HepG2 (cell line): ENCODE data around the gene RHOG. TPM values are rescaled to one million over a fixed set of nuclear protein-coding genes. Genes with fewer than 3 reads are reported as not detected.
A peak's percentile ranks its signal among the peaks of the same experiment; 100 is the strongest.

Experiments
- BHLHE40 ChIP-seq: IDR thresholded peaks from 2 replicates; pipeline ENCODE4 v1.6.1; 2011; ENCODE audit warnings: low read length, improper control_type of control experiment
- FOXP4 ChIP-seq: sonication (generic); formaldehyde crosslinking; IDR thresholded peaks from 2 replicates; pipeline ENCODE4 v1.4.0; 2020; ENCODE audit warnings: missing genetic modification reagents
- KLF15 ChIP-seq: sonication (generic); formaldehyde crosslinking; IDR thresholded peaks from 2 replicates; pipeline ENCODE4 v1.8.1; 2023; ENCODE audit warnings: borderline replicate concordance, mild to moderate bottlenecking, inconsistent platforms, missing genetic modification reagents, mixed read lengths
- POLR2A ChIP-seq, 2 experiments: IDR thresholded peaks; 2 replicates each; pipeline ENCODE4 v1.6.1; 2011; ENCODE audit warnings: low read depth in 2 of 2, low read length in 2 of 2, mild to moderate bottlenecking in 1 of 2, moderate library complexity in 1 of 2; ENCODE audit not compliant: insufficient read depth in 1 of 2
- SMAD1 ChIP-seq: sonication (generic); formaldehyde crosslinking; IDR thresholded peaks from 2 replicates; pipeline ENCODE4 v1.4.0; 2020; ENCODE audit warnings: missing genetic modification reagents, low read depth, mild to moderate bottlenecking, borderline replicate concordance
- SNAPC4 ChIP-seq: sonication (generic); formaldehyde crosslinking; IDR thresholded peaks from 2 replicates; pipeline ENCODE4 v1.4.0; 2020; ENCODE audit warnings: mild to moderate bottlenecking, missing genetic modification reagents
- STAT5B ChIP-seq: sonication (generic); formaldehyde crosslinking; IDR thresholded peaks from 2 replicates; pipeline ENCODE4 v1.4.0; 2020; ENCODE audit warnings: missing genetic modification reagents
- TAF15 ChIP-seq: fragments of 200-400 bp; formaldehyde crosslinking; IDR thresholded peaks from one replicate; pipeline ENCODE4 v1.6.1; 2018; ENCODE audit warnings: mild to moderate bottlenecking, low read depth, low read length; ENCODE audit not compliant: poor library complexity, severe bottlenecking
- TBX2 ChIP-seq: sonication (generic); formaldehyde crosslinking; IDR thresholded peaks from 2 replicates; pipeline ENCODE4 v1.5.0; 2020; ENCODE audit warnings: missing genetic modification reagents, mild to moderate bottlenecking, borderline replicate concordance
- XRCC5 ChIP-seq: fragments of 200-400 bp; formaldehyde crosslinking; optimal IDR thresholded peaks from 2 replicates; pipeline ENCODE3; 2017; ENCODE audit warnings: mild to moderate bottlenecking, low read length
- YEATS4 ChIP-seq: sonication (generic); formaldehyde crosslinking; IDR thresholded peaks from 2 replicates; pipeline ENCODE4 v1.4.0; 2020; ENCODE audit warnings: missing genetic modification reagents, borderline replicate concordance
- ZMYM3 ChIP-seq: sonication (generic); formaldehyde crosslinking; IDR thresholded peaks from 2 replicates; pipeline ENCODE4 v1.5.1; 2020; ENCODE audit warnings: mild to moderate bottlenecking, missing genetic modification reagents
- ZNF547 ChIP-seq: sonication (generic); formaldehyde crosslinking; IDR thresholded peaks from 2 replicates; pipeline ENCODE4 v1.5.1; 2020; ENCODE audit warnings: mild to moderate bottlenecking, missing genetic modification reagents
- ZNF713 ChIP-seq: sonication (generic); formaldehyde crosslinking; IDR thresholded peaks from 2 replicates; pipeline ENCODE4 v1.4.0; 2020; ENCODE audit warnings: mild to moderate bottlenecking, missing genetic modification reagents
- polyA plus RNA-seq, 8 experiments: library from polyadenylated mRNA; depleted of rRNA in 3 of 8; stranded (reverse) in 7 of 8; unstranded in 1 of 8; fragments of >200 nt; fragmentation: Illumina TruSeq in 4 of 8; extraction: Trizol in 4 of 8; gene quantifications; 2 replicates each; pipeline versions ENCODE4 v1.2.1 to v1.2.3, GENCODE V29; 2011 to 2016; ENCODE audit warnings: low read depth in 4 of 8, missing spikeins in 1 of 8, mixed read lengths in 1 of 8; ENCODE audit not compliant: insufficient read depth in 1 of 8
- total RNA-seq, 5 experiments: library from RNA; depleted of rRNA; stranded (reverse); fragments of >200 nt; fragmentation: Illumina TruSeq; extraction: Trizol; gene quantifications; 2 replicates each; pipeline ENCODE4 v1.2.3, GENCODE V29; 2016; ENCODE audit warnings: low read depth in 1 of 5
- TF ChIP-seq, protein P1 (sequence below): IDR thresholded peaks from 2 replicates; pipeline ENCODE4 v1.6.1; 2016; ENCODE audit warnings: mild to moderate bottlenecking
- TF ChIP-seq, protein P2 (sequence below): sonication (generic); formaldehyde crosslinking; IDR thresholded peaks from 2 replicates; pipeline ENCODE4 v1.5.0; 2020; ENCODE audit warnings: missing genetic modification reagents
- TF ChIP-seq, protein P3 (sequence below): IDR thresholded peaks from 2 replicates; pipeline ENCODE4 v1.6.1; 2012; ENCODE audit warnings: low read depth, low read length, improper control_type of control experiment

Gene RHOG
- total and polyA plus RNA-seq, 2 of the 13 experiments (the other 11 are each of a cell fraction or from before 2014, with no cell fraction given) = 7.7 to 23.4 TPM

GRCh38 chr11:3854977-3855807, 14.4 kb upstream of the RHOG start, which contains the start of gene STIM1 (continued):
- TF ChIP-seq TBX2 (CRISPR knock-in tag) = peak; percentile 46; the same call in 1 of the 2 replicates
- peak; percentile 20; the same call in 1 of the 2 replicates for TF ChIP-seq YEATS4 (CRISPR knock-in tag)
- no peak for TF ChIP-seq TAF15
- no peak for TF ChIP-seq ZNF713
- TF ChIP-seq ZNF547 (CRISPR knock-in tag) = 0 out of 2 replicates have a peak, but pooled peaks have one; percentile 4
- peak; percentile 39; the same call in 1 of the 2 replicates for TF ChIP-seq ZMYM3 (CRISPR knock-in tag)
- TF ChIP-seq BHLHE40 = peak; percentile 49; the same call in 1 of the 2 replicates
- TF ChIP-seq, protein P1, sequence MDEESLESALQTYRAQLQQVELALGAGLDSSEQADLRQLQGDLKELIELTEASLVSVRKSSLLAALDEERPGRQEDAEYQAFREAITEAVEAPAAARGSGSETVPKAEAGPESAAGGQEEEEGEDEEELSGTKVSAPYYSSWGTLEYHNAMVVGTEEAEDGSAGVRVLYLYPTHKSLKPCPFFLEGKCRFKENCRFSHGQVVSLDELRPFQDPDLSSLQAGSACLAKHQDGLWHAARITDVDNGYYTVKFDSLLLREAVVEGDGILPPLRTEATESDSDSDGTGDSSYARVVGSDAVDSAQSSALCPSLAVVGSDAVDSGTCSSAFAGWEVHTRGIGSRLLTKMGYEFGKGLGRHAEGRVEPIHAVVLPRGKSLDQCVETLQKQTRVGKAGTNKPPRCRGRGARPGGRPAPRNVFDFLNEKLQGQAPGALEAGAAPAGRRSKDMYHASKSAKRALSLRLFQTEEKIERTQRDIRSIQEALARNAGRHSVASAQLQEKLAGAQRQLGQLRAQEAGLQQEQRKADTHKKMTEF = peak; percentile 55; the same call in 1 of the 2 replicates
- no peak; the same call in 1 of the 2 replicates for TF ChIP-seq SMAD1
- 0 out of 2 replicates have a peak, but pooled peaks have one; percentile 13 for TF ChIP-seq KLF15 (CRISPR knock-in tag)
- 0 out of 2 replicates have a peak, but pooled peaks have one; percentile 20 for TF ChIP-seq SNAPC4 (CRISPR knock-in tag)
- TF ChIP-seq, protein P2, sequence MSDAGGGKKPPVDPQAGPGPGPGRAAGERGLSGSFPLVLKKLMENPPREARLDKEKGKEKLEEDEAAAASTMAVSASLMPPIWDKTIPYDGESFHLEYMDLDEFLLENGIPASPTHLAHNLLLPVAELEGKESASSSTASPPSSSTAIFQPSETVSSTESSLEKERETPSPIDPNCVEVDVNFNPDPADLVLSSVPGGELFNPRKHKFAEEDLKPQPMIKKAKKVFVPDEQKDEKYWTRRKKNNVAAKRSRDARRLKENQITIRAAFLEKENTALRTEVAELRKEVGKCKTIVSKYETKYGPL (CRISPR knock-in tag) = peak; percentile 72; the same call in 1 of the 2 replicates
- TF ChIP-seq STAT5B (CRISPR knock-in tag) = no peak
- TF ChIP-seq, protein P3, sequence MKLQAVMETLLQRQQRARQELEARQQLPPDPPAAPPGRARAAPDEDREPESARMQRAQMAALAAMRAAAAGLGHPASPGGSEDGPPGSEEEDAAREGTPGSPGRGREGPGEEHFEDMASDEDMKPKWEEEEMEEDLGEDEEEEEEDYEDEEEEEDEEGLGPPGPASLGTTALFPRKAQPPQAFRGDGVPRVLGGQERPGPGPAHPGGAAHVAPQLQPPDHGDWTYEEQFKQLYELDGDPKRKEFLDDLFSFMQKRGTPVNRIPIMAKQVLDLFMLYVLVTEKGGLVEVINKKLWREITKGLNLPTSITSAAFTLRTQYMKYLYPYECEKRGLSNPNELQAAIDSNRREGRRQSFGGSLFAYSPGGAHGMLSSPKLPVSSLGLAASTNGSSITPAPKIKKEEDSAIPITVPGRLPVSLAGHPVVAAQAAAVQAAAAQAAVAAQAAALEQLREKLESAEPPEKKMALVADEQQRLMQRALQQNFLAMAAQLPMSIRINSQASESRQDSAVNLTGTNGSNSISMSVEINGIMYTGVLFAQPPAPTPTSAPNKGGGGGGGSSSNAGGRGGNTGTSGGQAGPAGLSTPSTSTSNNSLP = 0 out of 2 replicates have a peak, but pooled peaks have one; percentile 9
- peak; percentile 44 for TF ChIP-seq FOXP4 (CRISPR knock-in tag)
- TF ChIP-seq XRCC5 = peak; percentile 86
- TF ChIP-seq POLR2A (IDR thresholded peaks at IDR 0.05; ENCODE audit: insufficient read depth in 1 of 2, low read depth in 2 of 2, low read length in 2 of 2) = peak in 1 of 2 experiments; percentile 65; a peak in 3 of 4 replicates
